Measurements from ENCODE around the gene WDR76. TPM values are rescaled to one million over a fixed set of nuclear protein-coding genes. Genes with fewer than 3 reads are reported as not detected.
A peak's percentile ranks its signal among the peaks of the same experiment; 100 is the strongest.

The WDR76 gene
- 9.3 and 12.1 TPM in 2 replicates for polyA plus RNA-seq (2011; rRNA removed)
- polyA plus RNA-seq (2012; cell fraction: cytosol; rRNA removed): 3.1 and 3.9 TPM in 2 replicates
- polyA plus RNA-seq (2012; cell fraction: nucleus; rRNA removed): 1.9 and 3.4 TPM in 2 replicates
- polyA plus RNA-seq (2017; fragmentation: RNase III; extraction: RNeasy Plus Mini Kit Qiagen cat#74134 plus additional on column Dnase treatment): 15.6 to 18.1 TPM (median 17.5 TPM) in 3 replicates
- 7.6 and 8.5 TPM in 2 replicates for polyA minus RNA-seq (2011; rRNA and poly(A)+ RNA removed)

GRCh38 chr15:43826508-43827341, at the start of gene WDR76:
TSS of gene WDR76 (plus strand) at chr15:43827002. CDS start at chr15:43827033, 31 bp downstream.
- WGBS (ENCODE audit: missing lambda C conversion rate): 11% methylated on average over 10 of the region's 48 CpGs
- Histone ChIP-seq H3K4me1 (peaks cover 18% of the 10 kb centered on the region; the same call in 2 of the 3 replicates), H3K9me3 (no peaks in the 10 kb centered on the region), H3K27ac (peak within 1 kb of the TSS; percentile 77 to 86), H3K4me3 (peak within 1 kb of the TSS; percentile 56), H3K4me2 (peak within 1 kb of the TSS; percentile 95)
- ChIA-PET POLR2A (no interaction called here), CTCF (no interaction called here)
- DNase-seq (ENCODE audit: low read depth in 1 of 2, low spot score in 1 of 2): peak; percentile 64 to 92
- peak; percentile 90 for ATAC-seq
- no peak for FAIRE-seq
- TF ChIP-seq MYC (IDR thresholded peaks at IDR 0.05; ENCODE audit: borderline replicate concordance, low read length): no peak
- peak; percentile 93 for TF ChIP-seq E2F6 (IDR thresholded peaks at IDR 0.05; ENCODE audit: borderline replicate concordance, low read depth)
- TF ChIP-seq JUNB (IDR thresholded peaks at IDR 0.05): no peak
- TF ChIP-seq TP53 (CRISPR knock-in tag; IDR thresholded peaks at IDR 0.05): no peak
- no peak for TF ChIP-seq MAFK (IDR thresholded peaks at IDR 0.05; ENCODE audit: partially characterized antibody)
- TF ChIP-seq ZNF302 (CRISPR knock-in tag; IDR thresholded peaks at IDR 0.05): 0 out of 2 replicates have a peak, but pooled peaks have one; percentile 14
- TF ChIP-seq ESRRA (IDR thresholded peaks at IDR 0.05; ENCODE audit: borderline replicate concordance, low read length): no peak
- TF ChIP-seq HMGXB4 (CRISPR knock-in tag; IDR thresholded peaks at IDR 0.05; ENCODE audit: borderline replicate concordance): no peak
- no peak for TF ChIP-seq SMC3 (IDR thresholded peaks at IDR 0.05)
- no peak for TF ChIP-seq RFX5 (IDR thresholded peaks at IDR 0.05)
- TF ChIP-seq MAX (IDR thresholded peaks at IDR 0.05): peak; percentile 74
- no peak for TF ChIP-seq CBX2 (IDR thresholded peaks at IDR 0.05; ENCODE audit: borderline replicate concordance, low read depth)
- TF ChIP-seq KDM5A (IDR thresholded peaks at IDR 0.05): no peak
- no peak for TF ChIP-seq GATA3 (IDR thresholded peaks at IDR 0.05; ENCODE audit: borderline replicate concordance)
- TF ChIP-seq TFCP2L1 (CRISPR knock-in tag; IDR thresholded peaks at IDR 0.05): no peak
- peak; percentile 43; the same call in 1 of the 2 replicates for TF ChIP-seq PHF8 (IDR thresholded peaks at IDR 0.05; ENCODE audit: borderline replicate concordance, low read depth)
- TF ChIP-seq EHF (CRISPR knock-in tag; IDR thresholded peaks at IDR 0.05): no peak
- no peak for TF ChIP-seq MAZ (IDR thresholded peaks at IDR 0.05; ENCODE audit: borderline replicate concordance, low read depth, low read length)
- no peak for TF ChIP-seq NPAS2 (CRISPR knock-in tag; IDR thresholded peaks at IDR 0.05; ENCODE audit: borderline replicate concordance)
- peak; percentile 74; the same call in 1 of the 2 replicates for TF ChIP-seq HOXB5 (CRISPR knock-in tag; IDR thresholded peaks at IDR 0.05)
- TF ChIP-seq ZSCAN20 (CRISPR knock-in tag; IDR thresholded peaks at IDR 0.05): no peak
- no peak for TF ChIP-seq NFE2L2 (conservative IDR thresholded peaks at IDR 0.05; ENCODE audit: low read length)
- TF ChIP-seq ZC3H11A (IDR thresholded peaks at IDR 0.05): no peak
- no peak for TF ChIP-seq ELK1 (IDR thresholded peaks at IDR 0.05; ENCODE audit: low read depth, low read length)
- no peak for TF ChIP-seq REST (IDR thresholded peaks at IDR 0.05)
- 0 out of 2 replicates have a peak, but pooled peaks have one; percentile 30 for TF ChIP-seq ATOH8 (CRISPR knock-in tag; IDR thresholded peaks at IDR 0.05; ENCODE audit: low read depth)
- no peak for TF ChIP-seq EHMT2 (IDR thresholded peaks at IDR 0.05; ENCODE audit: low read depth)
- no peak for TF ChIP-seq FOSB (CRISPR knock-in tag; IDR thresholded peaks at IDR 0.05)
- TF ChIP-seq KDM1A (IDR thresholded peaks at IDR 0.05; ENCODE audit: low read depth): no peak
- TF ChIP-seq CEBPB (IDR thresholded peaks at IDR 0.05): no peak
- TF ChIP-seq RCOR1 (IDR thresholded peaks at IDR 0.05; ENCODE audit: low read depth, low read length): no peak

All from A549 (cell line).